Measurements from ENCODE around the gene KRTAP2-2. TPM values are rescaled to one million over a fixed set of nuclear protein-coding genes. Genes with fewer than 3 reads are reported as not detected.

KRTAP2-2 gene
- total and polyA plus RNA-seq, 2 of the 13 experiments (the other 11 are each of a cell fraction or from before 2014, with no cell fraction given), result not detected

DNA sequence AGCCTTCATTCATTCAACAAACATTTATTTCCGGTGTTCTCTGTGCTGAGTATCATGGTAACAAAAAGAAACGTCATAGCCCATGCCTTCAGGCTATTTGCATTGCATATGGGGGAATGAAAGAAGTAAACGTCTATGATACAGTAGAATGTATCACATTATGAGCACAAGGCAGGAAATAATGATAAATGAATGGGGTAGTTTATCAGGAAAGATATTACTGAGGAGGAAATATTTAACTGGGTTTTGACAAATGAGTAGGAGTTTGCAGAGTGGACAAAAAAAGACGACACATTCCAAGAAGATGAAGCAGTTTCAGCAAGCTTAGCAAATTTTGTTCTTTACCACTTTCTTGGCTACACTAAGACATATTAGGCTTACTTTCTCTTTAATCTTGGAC, 27.6 kb upstream of the KRTAP2-2 start (continued):
- no peak for TF ChIP-seq ZNF253 (CRISPR knock-in tag; IDR thresholded peaks at IDR 0.05; ENCODE audit: borderline replicate concordance)
- no peak for TF ChIP-seq CCDC6 (CRISPR knock-in tag; IDR thresholded peaks at IDR 0.05)
- TF ChIP-seq MAFF (IDR thresholded peaks at IDR 0.05; ENCODE audit: low read depth, low read length), result 0 out of 2 replicates have a peak, but pooled peaks have one; percentile 50
- no peak for TF ChIP-seq ZNF446 (CRISPR knock-in tag; IDR thresholded peaks at IDR 0.05)
- no peak for TF ChIP-seq TOE1 (CRISPR knock-in tag; IDR thresholded peaks at IDR 0.05)
- TF ChIP-seq, protein P1, sequence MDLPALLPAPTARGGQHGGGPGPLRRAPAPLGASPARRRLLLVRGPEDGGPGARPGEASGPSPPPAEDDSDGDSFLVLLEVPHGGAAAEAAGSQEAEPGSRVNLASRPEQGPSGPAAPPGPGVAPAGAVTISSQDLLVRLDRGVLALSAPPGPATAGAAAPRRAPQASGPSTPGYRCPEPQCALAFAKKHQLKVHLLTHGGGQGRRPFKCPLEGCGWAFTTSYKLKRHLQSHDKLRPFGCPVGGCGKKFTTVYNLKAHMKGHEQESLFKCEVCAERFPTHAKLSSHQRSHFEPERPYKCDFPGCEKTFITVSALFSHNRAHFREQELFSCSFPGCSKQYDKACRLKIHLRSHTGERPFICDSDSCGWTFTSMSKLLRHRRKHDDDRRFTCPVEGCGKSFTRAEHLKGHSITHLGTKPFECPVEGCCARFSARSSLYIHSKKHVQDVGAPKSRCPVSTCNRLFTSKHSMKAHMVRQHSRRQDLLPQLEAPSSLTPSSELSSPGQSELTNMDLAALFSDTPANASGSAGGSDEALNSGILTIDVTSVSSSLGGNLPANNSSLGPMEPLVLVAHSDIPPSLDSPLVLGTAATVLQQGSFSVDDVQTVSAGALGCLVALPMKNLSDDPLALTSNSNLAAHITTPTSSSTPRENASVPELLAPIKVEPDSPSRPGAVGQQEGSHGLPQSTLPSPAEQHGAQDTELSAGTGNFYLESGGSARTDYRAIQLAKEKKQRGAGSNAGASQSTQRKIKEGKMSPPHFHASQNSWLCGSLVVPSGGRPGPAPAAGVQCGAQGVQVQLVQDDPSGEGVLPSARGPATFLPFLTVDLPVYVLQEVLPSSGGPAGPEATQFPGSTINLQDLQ (CRISPR knock-in tag; IDR thresholded peaks at IDR 0.05), result no peak
- TF ChIP-seq NCOA5 (CRISPR knock-in tag; IDR thresholded peaks at IDR 0.05), result no peak
- TF ChIP-seq PRPF4 (IDR thresholded peaks at IDR 0.05; ENCODE audit: low read depth, low read length, poor library complexity, severe bottlenecking), result no peak
- no peak for TF ChIP-seq SMARCC2 (IDR thresholded peaks at IDR 0.05)

GRCh38 chr17:41076788-41077187, 21.8 kb upstream of the KRTAP2-2 start:
- no peak for DNase-seq (ENCODE audit: low spot score)
- Histone ChIP-seq H3K4me1 (ENCODE audit: insufficient read depth, low read length) (no peaks in the 10 kb centered on the region), H3K4me3 (replicated peaks in 1 of 3; ENCODE audit: insufficient read depth in 1 of 3, low read depth in 2 of 3, low read length in 3 of 3) (no peak overlapping the region), H3K4me2 (ENCODE audit: low read depth, low read length) (no peak overlapping the region), H3K9ac (ENCODE audit: insufficient read depth, low read depth, low read length) (no peak overlapping the region), H3K9me3 (ENCODE audit: low read length) (no peaks in the 10 kb centered on the region), H3K27me3 (ENCODE audit: control insufficient read depth in 1 of 2, insufficient read depth in 2 of 2, low read length in 2 of 2) (peaks cover 0 to 5% of the 10 kb centered on the region in 2 experiments; a peak in 2 of 5 replicates), H2AFZ (ENCODE audit: low read length) (no peak overlapping the region), H4K20me1 (ENCODE audit: insufficient read depth, low read length) (no peaks in the 10 kb centered on the region), H3K79me2 (ENCODE audit: insufficient read depth, low read length) (no peaks in the 10 kb centered on the region), H3K36me3 (replicated peaks in 1 of 2; ENCODE audit: control insufficient read depth in 1 of 2, insufficient read depth in 2 of 2, low read length in 2 of 2) (no peaks in the 10 kb centered on the region), H3K27ac (ENCODE audit: extremely low read length, insufficient read depth, low read length) (no peak overlapping the region)
- no TSS peak for BruUV-seq (replicated peaks)
- no peak for FAIRE-seq
- ChIA-PET POLR2A (no interaction called here), CTCF (ENCODE audit: low intra/inter-chr PET ratio, low total read pairs) (no interaction called here)
- TF ChIP-seq, protein P2, sequence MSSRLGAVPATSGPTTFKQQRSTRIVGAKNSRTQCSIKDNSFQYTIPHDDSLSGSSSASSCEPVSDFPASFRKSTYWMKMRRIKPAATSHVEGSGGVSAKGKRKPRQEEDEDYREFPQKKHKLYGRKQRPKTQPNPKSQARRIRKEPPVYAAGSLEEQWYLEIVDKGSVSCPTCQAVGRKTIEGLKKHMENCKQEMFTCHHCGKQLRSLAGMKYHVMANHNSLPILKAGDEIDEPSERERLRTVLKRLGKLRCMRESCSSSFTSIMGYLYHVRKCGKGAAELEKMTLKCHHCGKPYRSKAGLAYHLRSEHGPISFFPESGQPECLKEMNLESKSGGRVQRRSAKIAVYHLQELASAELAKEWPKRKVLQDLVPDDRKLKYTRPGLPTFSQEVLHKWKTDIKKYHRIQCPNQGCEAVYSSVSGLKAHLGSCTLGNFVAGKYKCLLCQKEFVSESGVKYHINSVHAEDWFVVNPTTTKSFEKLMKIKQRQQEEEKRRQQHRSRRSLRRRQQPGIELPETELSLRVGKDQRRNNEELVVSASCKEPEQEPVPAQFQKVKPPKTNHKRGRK (CRISPR knock-in tag; IDR thresholded peaks at IDR 0.05), result no peak; the same call in 1 of the 2 replicates
- TF ChIP-seq NONO (IDR thresholded peaks at IDR 0.05) (0 out of 2 replicates have a peak, but pooled peaks have one; percentile 22), NONO (CRISPR knock-in tag; conservative IDR thresholded peaks at IDR 0.05) (no peak)
- in situ Hi-C loops (cut with HindIII; ENCODE audit: extremely low pct_ligation_motif_present, low pct_unique_long_range_greater_than_20kb), result no loop called here
- intact Hi-C loops (cut with micrococcal nuclease; ENCODE audit: unreplicated experiment), result no loop called here
- ATAC-seq, result no peak

All from HepG2 (cell line).